T-helper 2 cell treated with Interferon-gamma antibody and Interleukin-4, amounts not matched to agents 100 ng/mL and 5 ng/mL, for 36 hours (primary cell): Measurements from ENCODE around the gene HACD3. TPM values are rescaled to one million over a fixed set of nuclear protein-coding genes. Genes with fewer than 3 reads are reported as not detected.
"Not testable (repeated sequence)": the region's sequence is repeated elsewhere in the genome, so short reads cannot be mapped to it uniquely, and the experiment has no call there.

Source experiments
- intact Hi-C: fragments of 100-400 bp; cut with micrococcal nuclease; formaldehyde crosslinking; loops from one replicate; pipeline ENCODE4 v1.15.1; 2023
- total RNA-seq: library from RNA; stranded (reverse); gene quantifications from 2 replicates; pipeline ENCODE4 v1.2.3, GENCODE V29; 2022

Gene HACD3
- total RNA-seq, 1 donor from 2014 or later: 36.8 TPM

DNA sequence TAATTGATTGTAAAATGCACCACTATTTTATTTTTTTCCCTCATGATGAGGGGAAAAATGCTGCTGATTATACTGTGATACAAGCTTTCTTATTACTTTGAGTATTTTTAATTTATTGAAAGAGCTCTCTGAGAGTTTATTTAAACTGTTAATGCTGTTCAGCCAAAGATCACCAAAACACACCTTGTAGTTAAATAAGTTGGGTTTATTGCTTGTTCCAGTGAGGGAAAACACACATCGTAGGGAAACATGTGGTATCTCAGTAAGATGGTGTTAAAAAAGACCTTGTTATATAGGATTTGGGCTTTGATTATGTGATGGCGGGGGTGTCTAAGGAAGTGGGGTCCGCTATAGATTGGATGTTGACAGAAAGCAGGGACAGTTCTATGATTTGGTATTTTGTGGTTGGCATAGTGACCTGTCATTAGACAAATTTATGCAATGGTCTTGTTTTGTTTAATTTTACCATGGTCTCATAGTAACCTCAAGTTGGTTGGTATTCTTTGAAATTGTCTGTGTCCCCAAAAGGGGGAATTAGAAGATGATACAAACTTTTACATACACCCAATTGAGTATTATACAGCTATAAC lies 11.1 kb downstream of the HACD3 start:
- intact Hi-C loops: no loop called here

DNA sequence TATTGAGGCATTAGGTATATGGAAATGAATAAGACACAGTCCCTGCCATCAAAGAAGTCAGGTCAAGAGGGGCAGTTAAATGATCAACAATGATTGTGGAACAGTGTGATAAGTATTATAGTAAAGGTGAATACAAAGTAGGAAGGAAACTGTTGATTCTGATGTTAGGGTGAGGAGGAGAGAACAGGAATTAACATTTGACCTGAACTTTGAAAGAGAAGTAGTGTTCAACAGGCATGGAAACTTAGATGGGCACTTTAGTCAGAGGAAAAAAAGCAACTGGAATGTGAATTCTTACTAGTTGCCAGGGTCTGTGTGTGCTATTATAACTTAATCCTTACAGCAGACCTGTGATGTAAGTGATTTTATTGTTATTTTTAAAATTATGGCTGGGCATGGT lies 17.6 kb downstream of the HACD3 start:
- intact Hi-C loops: no loop called here

DNA sequence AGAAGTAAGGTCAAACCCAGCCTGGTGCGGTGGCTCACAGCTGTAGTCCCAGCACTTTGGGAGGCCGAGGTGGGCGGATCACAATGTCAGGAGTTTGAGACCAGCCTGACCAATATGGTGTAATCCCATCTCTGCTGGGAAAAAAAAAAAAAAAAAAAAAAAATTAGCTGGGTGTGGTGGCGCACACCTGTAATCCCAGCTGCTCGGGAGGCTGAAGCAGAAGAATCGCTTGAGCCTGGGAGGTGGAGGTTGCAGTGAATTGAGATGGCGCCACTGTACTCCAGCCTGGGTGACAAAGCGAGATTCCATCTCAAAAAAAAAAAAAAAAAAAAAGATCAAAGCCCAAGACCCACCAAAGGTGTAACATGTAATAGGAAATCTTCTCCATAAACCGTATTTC lies 19.0 kb downstream of the HACD3 start:
- intact Hi-C loops: not testable (repeated sequence)

DNA sequence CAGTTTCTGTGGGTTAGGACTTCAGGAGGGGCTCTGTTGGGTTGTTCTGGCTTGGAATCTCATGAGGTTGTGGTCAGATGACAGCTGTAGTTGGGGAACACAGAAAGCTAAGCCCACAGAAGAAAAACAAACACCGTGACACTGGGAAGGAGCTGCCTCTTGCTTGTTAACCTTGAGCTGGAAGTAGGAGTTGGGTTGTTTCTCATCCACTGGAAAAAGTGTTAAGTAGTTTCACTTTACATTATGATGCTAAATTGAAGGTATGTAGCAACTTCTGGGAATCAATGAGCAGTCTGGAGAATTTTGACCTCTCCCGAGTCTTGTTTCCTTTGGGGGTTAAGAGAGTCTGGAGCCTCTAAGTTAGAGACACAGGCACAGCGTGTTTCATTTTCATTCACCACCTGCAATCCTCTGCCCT lies 20.4 kb downstream of the HACD3 start:
- intact Hi-C loops: no loop called here

DNA sequence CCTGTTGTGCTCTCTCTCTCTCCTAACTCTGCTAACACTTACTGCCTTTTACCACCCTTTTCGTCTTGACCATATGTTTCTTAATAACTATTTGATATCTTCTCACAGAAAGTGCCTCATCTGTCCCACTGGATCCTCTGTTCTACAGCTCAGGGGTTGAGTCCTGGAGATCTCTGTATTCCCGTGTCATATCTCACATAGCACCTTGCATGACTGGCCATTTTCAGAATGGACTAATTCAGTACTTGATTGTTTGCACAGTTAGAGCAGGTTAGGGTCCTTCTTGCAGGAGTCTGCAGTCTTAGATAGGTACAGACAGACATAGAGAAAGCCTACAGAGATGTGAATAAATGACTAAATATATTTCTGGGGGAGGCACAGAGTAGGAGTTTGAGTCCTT lies 20.9 kb downstream of the HACD3 start:
- intact Hi-C loops: no loop called here

DNA sequence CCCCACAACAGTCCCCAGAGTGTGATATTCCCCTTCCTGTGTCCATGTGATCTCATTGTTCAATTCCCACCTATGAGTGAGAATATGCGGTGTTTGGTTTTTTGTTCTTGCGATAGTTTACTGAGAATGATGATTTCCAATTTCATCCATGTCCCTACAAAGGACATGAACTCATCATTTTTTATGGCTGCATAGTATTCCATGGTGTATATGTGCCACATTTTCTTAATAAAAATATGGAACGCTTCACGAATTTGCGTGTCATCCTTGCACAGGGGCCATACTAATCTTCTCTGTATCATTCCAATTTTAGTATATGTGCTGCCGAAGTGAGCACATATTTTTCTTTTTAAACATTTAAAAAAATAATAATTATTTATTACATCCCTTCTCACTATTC lies 22.6 kb downstream of the HACD3 start:
- intact Hi-C loops: not testable (repeated sequence)

DNA sequence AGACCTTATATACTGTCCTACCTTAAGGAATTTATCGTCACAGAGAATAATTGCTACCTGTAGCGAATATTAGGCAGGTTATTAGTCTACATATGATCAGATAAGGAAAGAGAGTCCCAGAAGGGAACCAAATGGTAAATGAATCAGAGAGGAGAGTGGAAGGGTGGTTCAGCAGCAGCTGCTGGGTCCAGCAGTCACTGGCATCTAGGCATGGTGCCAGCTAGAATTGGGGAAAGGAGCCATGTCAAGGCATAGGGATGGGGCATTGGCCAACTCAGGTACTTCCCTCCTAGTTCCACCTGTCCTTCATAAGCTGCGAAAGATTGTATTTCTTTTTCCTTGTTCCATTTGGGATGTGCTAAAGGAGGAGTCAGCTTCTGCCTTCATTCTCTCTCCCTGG lies 23.4 kb downstream of the HACD3 start:
- intact Hi-C loops: no loop called here

DNA sequence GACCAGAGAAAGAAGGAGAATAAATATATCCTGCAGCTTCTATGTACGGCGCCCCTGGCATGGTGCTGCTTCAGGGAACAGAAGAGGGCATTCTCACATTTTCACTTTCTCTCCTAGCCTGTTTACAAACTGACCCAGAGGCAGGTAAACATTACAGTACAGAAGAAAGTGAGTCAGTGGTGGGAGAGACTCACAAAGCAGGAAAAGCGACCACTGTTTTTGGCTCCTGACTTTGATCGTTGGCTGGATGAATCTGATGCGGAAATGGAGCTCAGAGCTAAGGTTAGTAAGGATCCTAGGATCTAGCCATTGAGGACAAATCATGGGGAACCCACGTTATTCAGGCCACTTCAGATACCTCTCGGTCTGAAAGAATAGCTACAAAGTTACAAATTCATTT lies 26.4 kb downstream of the HACD3 start:
- intact Hi-C loops: no loop called here

DNA sequence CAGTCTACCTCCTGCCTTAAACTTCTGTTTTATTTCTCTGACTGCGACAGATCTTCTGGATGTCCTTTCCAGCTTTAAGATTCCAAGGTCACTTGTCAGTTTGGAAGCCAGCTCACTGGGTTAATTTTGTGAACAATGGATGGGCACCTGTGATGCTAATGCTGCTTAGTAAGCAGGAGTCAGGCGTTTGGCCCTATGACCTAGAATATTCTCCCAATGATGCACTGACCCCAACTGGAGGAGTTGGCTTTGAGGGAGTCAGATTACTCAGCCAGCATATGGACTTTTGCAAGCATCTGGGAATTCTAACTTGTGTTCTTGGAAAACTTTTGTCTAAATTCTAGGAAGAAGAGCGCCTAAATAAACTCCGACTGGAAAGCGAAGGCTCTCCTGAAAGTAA lies 28.1 kb downstream of the HACD3 start:
- intact Hi-C loops: no loop called here

DNA sequence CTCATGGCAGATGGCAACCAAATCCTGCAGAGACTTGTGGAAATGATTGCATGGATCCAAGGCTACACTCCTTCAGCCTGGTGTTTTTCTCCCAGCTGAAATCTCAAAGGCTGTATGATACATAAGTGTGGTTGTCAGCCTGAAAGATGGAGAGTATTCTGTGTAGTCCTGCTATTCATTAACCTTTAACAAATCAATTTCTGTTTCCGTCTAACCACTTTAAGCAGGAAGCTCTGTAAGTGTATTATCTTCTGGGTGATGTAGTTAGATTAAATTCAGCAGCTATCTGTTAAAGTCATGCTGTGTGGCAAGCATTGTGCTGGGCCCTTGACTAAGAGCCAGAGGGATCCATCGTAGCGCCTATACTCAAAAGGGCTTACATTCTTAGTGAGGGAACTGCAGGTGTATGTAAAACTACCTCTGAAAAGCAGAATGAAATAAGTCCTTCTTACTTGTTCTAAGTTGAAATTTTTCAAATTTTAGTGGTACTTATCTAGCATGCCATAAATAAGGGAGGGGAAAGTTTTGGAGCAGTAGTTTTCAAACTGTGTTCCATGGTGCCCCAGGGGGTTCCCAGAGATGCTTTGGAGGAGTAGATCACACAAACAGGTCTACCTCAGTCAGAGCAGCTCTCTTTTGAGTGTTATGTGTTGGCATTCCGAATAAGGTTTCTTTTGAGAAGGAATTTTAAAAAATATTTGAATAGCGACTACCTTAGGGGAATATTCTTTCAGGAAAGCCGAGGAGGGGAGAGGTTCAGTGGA lies 28.9 kb downstream of the HACD3 start:
- intact Hi-C loops: no loop called here

DNA sequence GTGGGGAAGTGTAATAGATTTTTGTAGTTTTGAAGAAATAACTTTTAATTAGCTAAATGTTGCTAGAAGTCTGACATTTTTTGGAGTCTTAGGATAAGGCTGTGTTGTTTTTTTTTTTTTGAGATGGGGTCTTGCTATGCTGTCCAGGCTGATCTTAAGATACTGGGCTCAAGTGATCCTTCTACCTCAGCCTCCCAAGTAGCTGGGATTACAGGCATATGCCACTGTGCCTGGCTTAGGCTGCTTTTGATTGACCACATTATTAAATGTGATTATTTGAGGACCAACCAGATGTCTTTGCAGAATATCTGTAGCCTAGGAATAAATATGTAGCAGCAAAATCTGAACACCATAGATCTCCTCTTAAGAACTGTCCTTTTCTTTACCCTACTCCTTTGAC lies 29.7 kb downstream of the HACD3 start:
- intact Hi-C loops: no loop called here

DNA sequence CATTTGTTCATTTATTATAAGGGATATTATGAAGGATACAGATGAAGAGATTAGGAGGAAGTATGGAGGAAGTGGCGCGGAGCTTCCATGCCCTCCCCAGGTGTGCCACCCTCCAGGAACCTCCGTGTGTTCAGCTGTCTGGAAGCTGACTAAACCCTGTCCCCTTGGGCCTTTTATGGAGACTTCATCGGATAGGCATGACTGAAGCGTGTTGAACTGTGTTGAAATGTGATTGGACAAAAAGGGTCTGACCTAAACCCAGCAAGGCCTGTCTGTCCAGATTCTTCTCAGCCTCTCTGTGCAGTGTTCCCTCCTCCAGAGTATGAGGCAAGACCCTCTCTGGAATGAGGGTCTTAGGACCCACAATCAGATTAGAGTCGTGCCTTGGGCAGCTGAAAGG lies 31.7 kb downstream of the HACD3 start:
- intact Hi-C loops: no loop called here

DNA sequence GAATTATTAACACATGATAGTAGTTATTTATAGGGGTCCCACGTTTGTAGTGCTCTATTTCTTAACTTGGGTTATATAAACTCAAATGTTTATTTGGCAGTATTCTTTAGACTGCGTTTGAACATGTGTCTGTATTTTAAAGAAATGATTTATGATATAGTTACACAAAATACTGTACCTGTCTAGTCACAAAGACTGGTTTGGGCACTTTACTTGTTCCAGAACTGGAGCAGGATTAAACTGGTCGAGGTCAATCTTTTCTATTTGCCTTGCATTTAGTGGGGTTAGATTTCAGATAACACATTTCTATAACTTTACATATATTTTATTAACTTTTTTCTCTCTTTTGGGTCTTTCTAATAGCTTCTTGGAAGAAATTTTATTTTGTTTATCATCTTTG lies 39.5 kb downstream of the HACD3 start:
- intact Hi-C loops: no loop called here

DNA sequence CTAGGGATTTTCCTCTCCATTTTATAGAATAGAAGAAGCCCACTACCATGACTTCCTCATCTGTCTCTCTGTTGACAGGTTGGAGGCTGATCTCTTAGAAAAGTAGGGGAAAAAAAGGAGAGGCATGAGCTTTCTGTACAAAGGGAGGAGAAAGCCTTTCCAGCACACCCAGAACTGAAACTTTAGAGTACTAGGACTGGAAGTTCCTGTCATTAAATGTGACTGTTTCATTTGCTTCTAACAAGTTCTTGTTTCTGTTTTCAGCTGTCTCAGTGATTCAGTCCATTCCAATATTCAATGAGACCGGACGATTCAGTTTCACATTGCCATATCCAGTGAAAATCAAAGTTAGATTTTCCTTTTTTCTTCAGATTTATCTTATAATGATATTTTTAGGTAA lies 41.7 kb downstream of the HACD3 start:
- intact Hi-C loops: no loop called here

DNA sequence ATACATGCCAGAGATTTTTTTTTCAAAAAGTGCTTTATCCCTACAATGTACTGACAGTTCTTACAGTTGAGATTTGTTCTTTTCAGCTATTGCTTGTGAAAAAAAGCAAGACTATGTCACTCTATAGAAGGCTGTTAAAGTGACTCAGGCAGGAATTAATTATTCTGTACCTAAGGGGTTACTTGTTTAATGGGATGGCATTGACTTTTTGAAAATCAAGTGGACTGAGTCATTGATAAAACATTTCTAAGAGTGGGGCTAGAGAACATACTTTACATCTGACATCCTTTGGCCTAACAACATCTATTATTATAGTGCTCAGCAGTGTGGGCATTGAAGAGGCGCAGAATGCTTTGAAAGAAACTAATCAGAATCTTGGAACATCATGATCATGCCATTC lies 46.4 kb downstream of the HACD3 start:
- intact Hi-C loops: no loop called here

DNA sequence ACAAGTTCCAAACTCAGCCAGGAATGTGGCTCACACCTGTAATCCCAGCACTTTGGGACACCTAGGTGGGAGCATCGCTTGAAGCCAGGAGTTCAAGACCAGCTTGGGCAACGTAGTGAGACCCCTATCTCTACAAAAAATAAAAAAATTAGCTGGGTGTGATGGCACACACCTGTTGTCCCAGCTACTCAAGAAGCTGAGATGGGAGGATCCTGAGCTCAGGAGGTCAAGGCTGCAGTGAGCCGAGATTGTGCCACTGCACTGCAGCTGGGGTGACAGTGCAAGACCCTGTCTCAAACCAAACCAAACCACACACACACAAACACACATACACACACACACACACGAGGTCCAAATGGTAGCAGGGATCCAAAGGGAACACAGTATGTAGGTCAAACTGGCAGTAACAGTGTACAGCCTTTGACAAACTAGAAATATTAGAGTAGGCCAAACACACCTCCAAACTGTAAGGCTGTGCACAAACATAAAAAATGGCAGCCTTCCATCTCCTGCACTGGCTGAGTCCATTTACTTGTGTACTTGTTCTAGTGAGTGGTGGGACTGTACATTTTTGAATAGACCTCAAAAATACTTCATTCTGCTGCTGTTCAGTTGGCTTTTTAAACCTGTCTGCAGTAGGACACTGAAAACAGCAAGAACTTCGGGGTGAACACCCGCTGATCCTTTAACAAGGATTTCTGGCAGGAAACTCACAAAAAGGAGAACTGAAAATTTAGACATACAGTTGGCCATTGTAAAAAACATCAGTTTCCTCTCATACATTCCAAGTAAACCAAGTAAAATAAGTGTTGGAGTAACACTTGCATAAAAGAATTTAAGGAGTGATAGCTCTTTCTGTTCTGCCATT lies 47.1 kb downstream of the HACD3 start:
- intact Hi-C loops: no loop called here

DNA sequence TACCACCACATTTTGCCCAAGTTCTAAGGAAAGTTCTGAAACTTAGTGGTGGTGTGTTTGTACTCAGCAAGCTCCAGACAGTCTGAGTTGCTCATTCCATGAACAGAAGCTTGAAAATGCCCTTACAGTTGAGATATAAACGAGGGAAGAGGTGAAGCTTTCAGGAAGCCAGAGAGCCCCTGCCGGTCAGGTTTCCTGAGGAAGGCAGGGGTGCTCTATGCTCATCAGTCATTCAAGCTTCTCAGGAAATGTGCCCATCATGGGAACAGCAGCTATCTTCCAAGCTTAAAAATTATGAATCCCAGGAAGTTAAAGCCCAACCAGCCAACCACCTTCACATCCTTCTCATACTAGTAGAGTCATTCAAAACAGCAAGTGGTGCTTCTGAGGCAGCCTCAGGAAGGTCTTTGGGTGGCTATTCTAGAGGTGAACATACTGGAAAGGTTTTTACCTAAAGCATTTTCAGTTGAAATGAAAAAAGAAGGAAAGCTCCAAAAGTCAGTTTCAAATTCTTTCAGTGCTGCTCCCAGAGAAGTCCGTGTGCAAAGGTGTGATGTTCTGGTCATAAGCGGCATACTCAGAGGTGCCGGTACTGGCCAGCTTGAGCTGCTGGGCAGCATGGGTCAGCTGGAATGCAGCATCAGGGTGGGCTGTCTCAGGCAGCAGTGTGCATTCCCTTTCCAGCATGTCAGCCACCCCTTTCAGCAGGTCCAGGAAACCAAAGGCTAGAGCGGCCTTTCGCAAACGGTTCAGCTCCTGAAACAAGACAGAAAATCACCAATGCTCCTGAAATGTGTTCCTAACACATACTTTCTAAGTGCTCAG lies 48.9 kb downstream of the HACD3 start:
- intact Hi-C loops: no loop called here

DNA sequence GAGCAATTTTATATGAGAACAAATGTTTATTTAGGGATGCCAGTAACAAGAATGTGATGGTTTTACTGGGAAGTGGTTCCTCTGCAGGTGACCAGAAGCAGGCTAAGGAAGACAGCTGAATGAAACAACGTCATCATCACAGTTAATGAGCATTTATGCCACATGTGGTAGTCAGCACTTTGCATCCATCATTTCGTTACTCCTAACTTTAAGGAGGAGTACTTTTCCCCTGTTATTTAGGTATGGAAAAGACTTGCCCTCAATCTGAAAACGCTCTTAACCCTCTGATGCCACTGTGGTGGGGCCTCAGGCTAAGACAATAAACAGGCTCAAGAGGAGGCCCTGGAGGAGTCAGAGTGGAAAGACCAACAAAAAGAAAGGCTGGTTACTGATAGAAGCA lies 49.5 kb downstream of the HACD3 start:
- intact Hi-C loops: loop anchor here (5.0 kb wide), 1 partner anchor 47 kb away; the partner anchor contains the start of gene HACD3

DNA sequence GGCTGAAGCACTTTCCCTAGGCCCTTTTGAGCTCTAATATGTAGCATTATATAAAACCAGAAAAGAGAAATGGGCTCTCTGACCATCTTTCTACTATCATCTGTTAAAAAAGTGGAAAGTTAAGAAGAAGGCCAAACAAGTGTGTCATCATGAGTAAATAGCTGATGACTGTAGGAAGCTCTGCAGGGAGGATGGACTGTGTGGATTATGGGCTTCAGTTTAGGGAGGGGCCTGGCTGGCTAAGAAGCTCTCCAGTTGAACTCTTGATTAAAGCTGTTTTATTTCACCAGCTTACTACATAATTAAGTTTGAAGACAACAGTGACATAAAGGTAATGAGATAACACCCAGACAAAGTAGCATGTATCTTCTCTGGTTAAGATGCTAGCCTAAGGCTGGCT lies 50.0 kb downstream of the HACD3 start:
- intact Hi-C loops: loop anchor here (5.0 kb wide), 1 partner anchor 48 kb away; the partner anchor contains the start of gene HACD3

DNA sequence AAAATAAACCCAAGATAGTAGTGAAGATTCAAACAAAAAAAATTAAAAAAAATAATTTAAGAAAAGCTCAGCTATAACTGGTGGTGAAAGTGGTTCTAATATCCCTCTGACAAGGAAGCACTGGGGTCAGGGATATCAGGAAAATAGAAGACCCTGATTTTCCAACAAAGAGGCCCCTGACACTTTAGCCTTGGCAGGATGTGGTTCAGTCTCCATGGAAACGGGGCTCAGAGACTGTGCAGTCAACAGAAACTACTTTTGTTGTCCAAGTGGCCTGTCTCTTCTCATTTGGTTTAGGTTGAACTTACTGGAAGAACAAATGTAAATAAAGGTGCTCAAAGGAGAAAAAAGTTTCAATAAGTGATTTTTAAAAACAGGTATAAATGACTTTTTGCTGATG lies 53.4 kb downstream of the HACD3 start:
- intact Hi-C loops: loop anchor here (5.0 kb wide), 1 partner anchor 51 kb away; the partner anchor contains the start of gene HACD3

DNA sequence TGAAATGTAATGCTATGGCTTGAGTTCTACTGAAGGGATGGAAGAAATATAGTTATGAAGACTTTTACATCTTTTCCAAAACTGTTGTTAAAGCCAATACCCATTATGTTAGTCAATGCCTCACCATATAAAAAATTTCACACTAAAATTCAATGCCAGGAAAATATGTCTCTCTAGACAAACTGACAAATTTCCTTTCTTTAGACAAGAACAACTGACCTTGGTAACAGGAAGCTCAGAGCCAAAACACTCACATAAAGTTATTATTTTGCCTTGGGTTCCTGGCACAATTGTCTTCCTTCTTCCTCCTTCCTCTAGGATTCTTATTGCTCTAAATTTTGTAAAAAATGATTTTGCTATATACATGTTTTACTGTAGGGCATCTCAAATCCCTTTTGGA lies 54.0 kb downstream of the HACD3 start:
- intact Hi-C loops: loop anchor here (5.0 kb wide), 1 partner anchor 52 kb away; the partner anchor contains the start of gene HACD3
